HepG2 (cell line): ENCODE measurements around the gene CILP2. TPM values are rescaled to one million over a fixed set of nuclear protein-coding genes. Genes with fewer than 3 reads are reported as not detected.

Experiments used
- GABPA ChIP-seq, 2 experiments: IDR thresholded peaks; 2 replicates each; pipeline ENCODE4 v1.6.1; 2011 to 2016; ENCODE audit warnings: low read depth in 2 of 2, low read length in 1 of 2, missing biosample characterization in 1 of 2, missing genetic modification characterization in 1 of 2
- KAT8 ChIP-seq: IDR thresholded peaks from 2 replicates; pipeline ENCODE4 v1.6.1; 2016; ENCODE audit warnings: missing genetic modification reagents, missing compliant biosample characterization
- RBM39 ChIP-seq: fragments of 200-400 bp; formaldehyde crosslinking; IDR thresholded peaks from one replicate; pipeline ENCODE4 v1.6.1; 2018; ENCODE audit warnings: antibody characterized with exemption, mild to moderate bottlenecking, low read depth, low read length; ENCODE audit not compliant: poor library complexity, severe bottlenecking
- ZBTB40 ChIP-seq, 2 experiments: fragments of 450-650 bp in 1 of 2; sonication (generic) in 1 of 2; formaldehyde crosslinking in 1 of 2; IDR thresholded peaks; 2 replicates each; pipeline versions ENCODE4 v1.6.1 to v1.8.0; 2016 to 2022; ENCODE audit warnings: antibody characterized with exemption in 1 of 2, mild to moderate bottlenecking in 1 of 2, missing genetic modification reagents in 1 of 2
- ZNF335 ChIP-seq: sonication (generic); formaldehyde crosslinking; IDR thresholded peaks from 2 replicates; pipeline ENCODE4 v1.4.0; 2020; ENCODE audit warnings: missing genetic modification reagents
- ZNF513 ChIP-seq: sonication (generic); formaldehyde crosslinking; conservative IDR thresholded peaks from 2 replicates; pipeline ENCODE4 v1.5.0; 2020; ENCODE audit warnings: missing genetic modification reagents
- ZNF546 ChIP-seq: sonication (generic); formaldehyde crosslinking; conservative IDR thresholded peaks from 2 replicates; pipeline ENCODE4 v1.8.1; 2023; ENCODE audit warnings: mild to moderate bottlenecking, missing genetic modification reagents
- ZNF574 ChIP-seq: sonication (generic); formaldehyde crosslinking; IDR thresholded peaks from 2 replicates; pipeline ENCODE4 v1.4.0; 2020; ENCODE audit warnings: missing genetic modification reagents
- ZNF605 ChIP-seq: sonication (generic); formaldehyde crosslinking; IDR thresholded peaks from 2 replicates; pipeline ENCODE4 v1.8.0; 2022; ENCODE audit warnings: mild to moderate bottlenecking, missing genetic modification reagents
- polyA plus RNA-seq, 8 experiments: library from polyadenylated mRNA; depleted of rRNA in 3 of 8; stranded (reverse) in 7 of 8; unstranded in 1 of 8; fragments of >200 nt; fragmentation: Illumina TruSeq in 4 of 8; extraction: Trizol in 4 of 8; gene quantifications; 2 replicates each; pipeline versions ENCODE4 v1.2.1 to v1.2.3, GENCODE V29; 2011 to 2016; ENCODE audit warnings: low read depth in 4 of 8, missing spikeins in 1 of 8, mixed read lengths in 1 of 8; ENCODE audit not compliant: insufficient read depth in 1 of 8
- total RNA-seq, 5 experiments: library from RNA; depleted of rRNA; stranded (reverse); fragments of >200 nt; fragmentation: Illumina TruSeq; extraction: Trizol; gene quantifications; 2 replicates each; pipeline ENCODE4 v1.2.3, GENCODE V29; 2016; ENCODE audit warnings: low read depth in 1 of 5

The CILP2 gene
- total and polyA plus RNA-seq, 2 of the 13 experiments (the other 11 are each of a cell fraction or from before 2014, with no cell fraction given), result 0.09 to 0.37 TPM

- TF ChIP-seq ZNF574 (CRISPR knock-in tag) (no peak), GABPA (IDR thresholded peaks at IDR 0.05; ENCODE audit: low read depth, low read length) (no peak), GABPA (CRISPR knock-in tag; IDR thresholded peaks at IDR 0.05; ENCODE audit: low read depth) (peak; percentile 56; the same call in 1 of the 2 replicates), KAT8 (CRISPR knock-in tag) (0 out of 2 replicates have a peak, but pooled peaks have one; percentile 28), ZNF546 (CRISPR knock-in tag) (no peak), RBM39 (no peak), ZBTB40 (IDR thresholded peaks at IDR 0.05) (no peak), ZBTB40 (CRISPR knock-in tag; IDR thresholded peaks at IDR 0.05) (no peak), ZNF335 (0 out of 2 replicates have a peak, but pooled peaks have one; percentile 12), ZNF513 (CRISPR knock-in tag) (no peak), ZNF605 (no peak)
- TF ChIP-seq, all 625 proteins: peak for 14
Measured at GRCh38 chr19:19488875-19489690, 49.0 kb upstream of the CILP2 start (continued).
